ENCODE results near the gene BSN.

BSN gene

DNA sequence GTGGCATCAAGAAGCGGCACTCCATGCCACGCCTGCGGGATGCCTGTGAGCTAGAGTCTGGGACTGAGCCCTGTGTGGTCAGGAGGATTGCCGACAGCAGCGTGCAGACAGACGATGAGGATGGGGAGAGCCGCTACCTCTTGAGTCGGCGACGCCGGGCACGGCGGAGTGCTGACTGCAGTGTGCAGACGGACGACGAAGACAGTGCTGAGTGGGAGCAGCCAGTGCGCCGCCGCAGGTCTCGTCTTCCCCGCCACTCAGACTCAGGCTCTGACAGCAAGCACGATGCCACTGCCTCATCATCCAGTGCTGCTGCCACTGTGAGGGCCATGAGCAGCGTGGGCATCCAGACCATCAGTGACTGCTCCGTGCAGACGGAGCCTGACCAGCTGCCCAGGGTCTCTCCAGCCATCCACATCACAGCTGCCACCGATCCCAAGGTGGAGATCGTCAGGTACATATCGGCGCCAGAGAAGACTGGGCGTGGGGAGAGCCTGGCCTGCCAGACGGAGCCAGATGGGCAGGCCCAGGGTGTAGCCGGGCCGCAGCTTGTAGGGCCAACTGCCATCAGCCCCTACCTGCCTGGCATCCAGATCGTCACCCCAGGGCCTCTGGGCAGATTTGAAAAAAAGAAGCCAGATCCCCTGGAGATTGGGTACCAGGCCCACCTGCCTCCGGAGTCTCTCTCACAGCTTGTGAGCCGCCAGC, 103.1 kb downstream of the BSN start:
- Mint-ChIP-seq H3K36me3 (ENCODE audit: low read depth) (no peaks in the 10 kb centered on the region), H3K4me3 (no peak overlapping the region), H3K4me1 (ENCODE audit: low read depth) (no peaks in the 10 kb centered on the region), H3K27ac (no peak overlapping the region), H3K9me3 (no peaks in the 10 kb centered on the region), H3K27me3 (ENCODE audit: low read depth) (no peaks in the 10 kb centered on the region)

- no peaks in the 10 kb centered on the region for H3K9me3 Mint-ChIP-seq
- H3K27me3 Mint-ChIP-seq (ENCODE audit: low read depth): no peaks in the 10 kb centered on the region
- H3K4me3 Mint-ChIP-seq: no peak overlapping the region
- no peaks in the 10 kb centered on the region for H3K36me3 Mint-ChIP-seq (ENCODE audit: low read depth)
- no peak overlapping the region for H3K27ac Mint-ChIP-seq
- H3K4me1 Mint-ChIP-seq (ENCODE audit: low read depth): no peaks in the 10 kb centered on the region
Measured at GRCh38 chr3:49658711-49659110, 104.4 kb downstream of the BSN start.

DNA sequence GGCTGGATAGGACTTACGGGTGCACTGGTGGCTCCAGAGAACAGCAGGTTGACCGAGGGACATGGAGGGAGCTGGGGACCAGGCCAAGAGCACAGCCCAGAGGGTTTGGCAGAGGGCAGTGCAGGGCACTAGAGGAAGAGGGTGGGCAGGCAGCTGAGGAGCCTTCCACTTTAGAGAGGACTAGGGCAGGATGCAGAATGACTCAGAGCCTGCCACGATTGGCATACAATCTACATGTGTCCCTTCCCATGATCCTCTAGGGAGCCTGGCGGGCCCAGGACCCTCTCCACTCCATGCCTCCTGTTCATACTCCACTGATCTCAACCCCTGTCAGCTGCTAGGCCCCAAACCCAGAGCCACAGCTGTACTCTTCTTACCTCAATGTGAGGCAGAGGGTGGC, 105.5 kb downstream of the BSN start:
- no peaks in the 10 kb centered on the region for H3K36me3 Mint-ChIP-seq (ENCODE audit: low read depth)
- no peaks in the 10 kb centered on the region for H3K4me1 Mint-ChIP-seq (ENCODE audit: low read depth)
- no peak overlapping the region for H3K4me3 Mint-ChIP-seq
- no peaks in the 10 kb centered on the region for H3K9me3 Mint-ChIP-seq
- H3K27me3 Mint-ChIP-seq (ENCODE audit: low read depth): no peaks in the 10 kb centered on the region
- no peak overlapping the region for H3K27ac Mint-ChIP-seq

DNA sequence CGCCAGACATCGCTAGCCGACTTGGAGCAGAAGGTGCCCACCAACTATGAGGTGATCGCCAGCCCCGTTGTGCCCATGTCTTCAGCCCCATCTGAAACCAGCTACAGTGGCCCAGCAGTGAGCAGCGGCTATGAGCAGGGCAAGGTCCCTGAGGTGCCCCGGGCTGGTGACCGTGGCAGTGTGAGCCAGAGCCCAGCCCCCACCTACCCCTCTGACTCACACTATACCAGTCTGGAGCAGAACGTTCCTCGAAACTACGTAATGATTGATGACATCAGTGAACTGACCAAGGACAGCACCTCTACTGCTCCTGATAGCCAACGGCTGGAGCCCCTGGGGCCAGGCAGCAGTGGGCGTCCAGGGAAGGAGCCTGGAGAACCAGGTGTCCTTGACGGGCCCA, 107.0 kb downstream of the BSN start:
- H3K36me3 Mint-ChIP-seq (ENCODE audit: low read depth): no peaks in the 10 kb centered on the region
- no peaks in the 10 kb centered on the region for H3K27me3 Mint-ChIP-seq (ENCODE audit: low read depth)
- H3K4me3 Mint-ChIP-seq: no peak overlapping the region
- no peaks in the 10 kb centered on the region for H3K9me3 Mint-ChIP-seq
- H3K27ac Mint-ChIP-seq: no peak overlapping the region
- peaks cover 2% of the 10 kb centered on the region for H3K4me1 Mint-ChIP-seq (ENCODE audit: low read depth)

GRCh38 chr3:49662021-49662420, 107.7 kb downstream of the BSN start:
- H3K4me1 Mint-ChIP-seq (ENCODE audit: low read depth): peaks cover 2% of the 10 kb centered on the region
- H3K9me3 Mint-ChIP-seq: no peaks in the 10 kb centered on the region
- H3K4me3 Mint-ChIP-seq: no peak overlapping the region
- H3K36me3 Mint-ChIP-seq (ENCODE audit: low read depth): no peaks in the 10 kb centered on the region
- no peaks in the 10 kb centered on the region for H3K27me3 Mint-ChIP-seq (ENCODE audit: low read depth)
- no peak overlapping the region for H3K27ac Mint-ChIP-seq

- H3K36me3 Mint-ChIP-seq (ENCODE audit: low read depth): no peaks in the 10 kb centered on the region
- no peaks in the 10 kb centered on the region for H3K27me3 Mint-ChIP-seq (ENCODE audit: low read depth)
- no peaks in the 10 kb centered on the region for H3K9me3 Mint-ChIP-seq
- H3K27ac Mint-ChIP-seq: no peak overlapping the region
- H3K4me3 Mint-ChIP-seq: no peak overlapping the region
- H3K4me1 Mint-ChIP-seq (ENCODE audit: low read depth): peaks cover 2% of the 10 kb centered on the region
Measured at GRCh38 chr3:49662720-49663413, 108.6 kb downstream of the BSN start.

DNA sequence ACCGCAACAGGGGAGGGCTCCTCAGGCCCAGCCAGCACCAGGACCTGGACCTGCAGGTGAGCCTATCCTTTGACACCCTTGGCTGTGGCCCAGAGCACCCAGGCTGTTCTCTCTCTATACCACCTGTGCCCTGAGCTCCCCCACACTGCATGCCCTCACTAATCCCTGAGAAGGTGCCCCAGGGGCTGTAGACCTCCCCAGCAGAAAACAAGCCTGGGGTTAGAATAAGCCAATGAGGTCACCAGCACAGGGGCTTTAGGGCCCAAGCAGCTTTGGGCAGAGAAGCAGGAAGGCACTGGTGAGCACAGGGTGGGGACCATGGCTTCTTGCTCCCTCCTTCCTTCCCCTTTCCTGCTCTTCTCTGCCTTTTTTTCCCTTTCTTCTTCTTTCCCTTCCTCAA, 109.6 kb downstream of the BSN start:
- Mint-ChIP-seq H3K9me3 (no peaks in the 10 kb centered on the region), H3K27me3 (ENCODE audit: low read depth) (no peaks in the 10 kb centered on the region), H3K4me3 (no peak overlapping the region), H3K27ac (no peak overlapping the region), H3K4me1 (ENCODE audit: low read depth) (peaks cover 2% of the 10 kb centered on the region), H3K36me3 (ENCODE audit: low read depth) (no peaks in the 10 kb centered on the region)

GRCh38 chr3:49664300-49664699, 110.0 kb downstream of the BSN start:
- Mint-ChIP-seq H3K36me3 (ENCODE audit: low read depth) (no peaks in the 10 kb centered on the region), H3K4me3 (no peak overlapping the region), H3K4me1 (ENCODE audit: low read depth) (peaks cover 2% of the 10 kb centered on the region)

DNA sequence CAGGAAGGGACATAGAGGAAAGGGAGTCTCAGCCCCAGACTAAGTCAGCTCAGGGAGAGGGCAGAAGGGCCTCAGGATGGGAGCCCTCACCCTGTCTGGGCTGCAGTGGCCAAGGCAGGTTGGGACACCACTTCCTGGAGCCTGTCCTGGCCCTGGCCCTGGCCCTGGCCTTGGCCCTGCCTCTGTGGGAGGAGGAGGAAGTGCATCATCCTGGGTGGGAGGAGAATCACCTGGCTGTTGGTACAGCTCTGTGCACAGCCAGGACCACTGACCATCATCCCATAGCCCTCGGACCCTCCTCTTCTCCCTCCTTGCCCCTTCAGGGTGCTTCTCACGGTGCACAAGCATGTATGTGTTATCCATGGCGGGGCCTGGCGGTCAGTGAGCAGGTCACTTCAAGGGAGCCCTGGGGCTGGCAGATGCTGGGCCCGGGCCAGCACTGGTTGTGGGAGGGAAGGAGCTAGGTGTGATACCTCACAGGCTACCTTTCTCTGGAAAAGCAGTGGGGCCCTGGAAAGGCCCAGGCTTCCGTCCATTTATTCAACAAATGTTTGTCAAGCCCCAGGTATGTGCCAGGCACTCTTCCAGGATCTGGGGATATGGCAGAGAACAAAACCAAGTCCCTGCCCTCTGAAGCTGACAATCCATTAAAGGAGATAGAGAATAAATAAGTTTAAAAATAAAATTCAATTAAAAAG, 111.7 kb downstream of the BSN start:
- no peak overlapping the region for H3K27ac Mint-ChIP-seq
- peaks cover 2% of the 10 kb centered on the region for H3K4me1 Mint-ChIP-seq (ENCODE audit: low read depth)
- H3K36me3 Mint-ChIP-seq (ENCODE audit: low read depth): no peaks in the 10 kb centered on the region
- no peaks in the 10 kb centered on the region for H3K27me3 Mint-ChIP-seq (ENCODE audit: low read depth)
- no peaks in the 10 kb centered on the region for H3K9me3 Mint-ChIP-seq
- no peak overlapping the region for H3K4me3 Mint-ChIP-seq

More at GRCh38 chr3:49664300-49664699, 110.0 kb downstream of the BSN start:
- H3K27ac Mint-ChIP-seq: no peak overlapping the region
- H3K9me3 Mint-ChIP-seq: no peaks in the 10 kb centered on the region
- no peaks in the 10 kb centered on the region for H3K27me3 Mint-ChIP-seq (ENCODE audit: low read depth)

DNA sequence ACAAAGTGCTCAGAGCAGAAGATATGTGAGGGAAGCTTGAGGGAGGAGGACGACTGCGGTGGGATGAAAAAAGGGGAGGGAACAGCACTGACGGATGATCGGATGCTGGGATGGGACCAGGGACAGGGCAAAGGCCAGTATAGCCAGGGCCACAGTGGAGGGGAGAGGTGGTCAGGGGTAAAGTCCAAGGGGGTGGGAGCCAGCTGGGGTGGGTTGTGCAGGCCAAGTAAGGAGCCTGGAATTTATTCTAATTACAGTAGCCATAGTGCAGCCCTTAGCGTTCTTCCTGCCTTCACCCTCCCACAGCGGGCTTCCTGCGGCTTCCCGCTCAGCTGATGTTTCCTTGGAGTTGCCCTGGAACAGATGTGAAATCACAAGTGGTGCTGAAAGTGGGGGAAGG, 112.3 kb downstream of the BSN start:
- Mint-ChIP-seq H3K27ac (no peak overlapping the region), H3K4me3 (no peak overlapping the region), H3K4me1 (ENCODE audit: low read depth) (peaks cover 4% of the 10 kb centered on the region), H3K9me3 (no peaks in the 10 kb centered on the region), H3K27me3 (ENCODE audit: low read depth) (no peaks in the 10 kb centered on the region), H3K36me3 (ENCODE audit: low read depth) (no peaks in the 10 kb centered on the region)

DNA sequence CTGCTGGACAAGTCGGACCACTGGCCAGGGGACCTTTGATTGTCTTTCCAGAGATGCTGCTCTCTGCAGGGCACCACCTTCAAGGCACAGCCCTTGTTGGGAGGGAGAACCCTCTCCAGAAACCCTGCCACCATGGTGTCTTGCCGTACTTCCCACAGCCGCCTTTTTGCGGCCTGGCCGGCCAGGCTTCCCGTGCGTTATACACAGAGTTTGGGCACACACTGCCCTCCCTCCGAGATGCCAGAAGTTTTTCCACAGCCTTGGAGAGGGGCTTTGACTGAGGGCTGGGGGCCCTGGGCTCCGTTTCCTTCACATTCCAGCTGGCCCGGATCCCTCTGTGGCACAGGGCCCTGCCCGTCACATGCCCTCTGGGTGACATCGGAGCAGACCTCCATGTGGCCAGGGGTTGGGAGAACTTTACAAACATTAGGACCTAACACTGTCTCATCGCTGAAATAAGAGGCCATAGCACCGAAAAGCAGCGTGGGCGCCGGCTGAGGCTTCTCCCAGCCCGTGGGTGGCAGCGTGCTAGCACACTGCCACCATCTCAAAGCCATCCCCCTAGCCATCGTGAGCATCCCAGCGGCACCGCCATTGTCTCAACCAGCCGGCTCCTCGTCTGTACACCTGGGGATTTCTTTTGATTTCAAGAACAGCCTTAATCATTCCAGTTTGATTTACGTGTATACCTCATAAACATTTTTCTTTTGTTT, 113.6 kb downstream of the BSN start:
- Mint-ChIP-seq H3K27ac (no peak overlapping the region), H3K27me3 (ENCODE audit: low read depth) (no peaks in the 10 kb centered on the region), H3K4me1 (ENCODE audit: low read depth) (peaks cover 9% of the 10 kb centered on the region), H3K4me3 (no peak overlapping the region), H3K36me3 (ENCODE audit: low read depth) (no peaks in the 10 kb centered on the region), H3K9me3 (no peaks in the 10 kb centered on the region)

DNA sequence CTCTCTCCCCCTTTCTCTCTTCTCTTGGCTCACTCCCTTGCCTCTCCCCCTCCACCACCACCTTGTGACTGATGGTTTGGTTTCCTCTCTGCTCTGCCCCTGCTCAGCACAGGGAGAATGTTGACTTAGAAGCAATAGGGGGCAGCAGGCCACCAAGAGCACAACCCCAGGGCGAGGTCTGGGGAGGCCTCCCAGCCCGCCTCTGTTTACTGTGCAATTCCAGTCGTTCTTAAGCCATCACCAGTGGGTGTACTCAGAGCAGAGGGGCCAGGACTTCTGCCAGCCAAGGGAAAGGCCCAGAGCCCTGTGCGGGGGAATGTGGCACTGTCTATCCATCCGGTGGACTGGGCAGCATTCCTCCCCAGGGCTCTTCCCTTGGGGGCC, 114.1 kb downstream of the BSN start:
- H3K36me3 Mint-ChIP-seq (ENCODE audit: low read depth): no peaks in the 10 kb centered on the region
- peaks cover 12% of the 10 kb centered on the region for H3K4me1 Mint-ChIP-seq (ENCODE audit: low read depth)
- no peaks in the 10 kb centered on the region for H3K9me3 Mint-ChIP-seq
- no peak overlapping the region for H3K4me3 Mint-ChIP-seq
- H3K27me3 Mint-ChIP-seq (ENCODE audit: low read depth): no peaks in the 10 kb centered on the region
- H3K27ac Mint-ChIP-seq: no peak overlapping the region

- H3K27me3 Mint-ChIP-seq (ENCODE audit: low read depth): no peaks in the 10 kb centered on the region
- H3K9me3 Mint-ChIP-seq: no peaks in the 10 kb centered on the region
- no peak overlapping the region for H3K4me3 Mint-ChIP-seq
- no peaks in the 10 kb centered on the region for H3K36me3 Mint-ChIP-seq (ENCODE audit: low read depth)
- H3K27ac Mint-ChIP-seq: no peak overlapping the region
- peaks cover 16% of the 10 kb centered on the region for H3K4me1 Mint-ChIP-seq (ENCODE audit: low read depth)
Measured at GRCh38 chr3:49668861-49669260, 114.6 kb downstream of the BSN start.

DNA sequence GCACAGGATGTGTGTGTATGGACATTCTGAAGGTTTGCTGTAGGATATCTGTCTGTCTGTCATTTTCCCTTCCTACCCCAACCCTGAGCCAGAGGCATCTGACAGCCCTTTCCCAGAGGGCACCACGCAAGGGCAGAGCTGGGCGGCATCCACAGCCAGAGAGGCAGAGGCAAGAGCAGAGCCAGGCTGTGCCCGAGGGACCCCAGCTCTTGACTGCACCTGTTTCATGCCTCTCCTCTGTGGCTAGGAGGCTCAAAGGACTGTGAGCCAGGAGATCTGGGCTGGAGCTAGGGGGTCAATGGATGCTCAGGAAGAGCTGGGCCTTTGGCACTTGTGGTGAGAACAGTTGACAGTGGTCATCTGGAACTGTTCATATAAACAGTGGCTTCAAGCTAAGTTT, 115.1 kb downstream of the BSN start:
- H3K9me3 Mint-ChIP-seq: no peaks in the 10 kb centered on the region
- no peaks in the 10 kb centered on the region for H3K27me3 Mint-ChIP-seq (ENCODE audit: low read depth)
- H3K4me3 Mint-ChIP-seq: no peak overlapping the region
- H3K27ac Mint-ChIP-seq: no peak overlapping the region
- peaks cover 16% of the 10 kb centered on the region for H3K4me1 Mint-ChIP-seq (ENCODE audit: low read depth)
- H3K36me3 Mint-ChIP-seq (ENCODE audit: low read depth): no peaks in the 10 kb centered on the region

GRCh38 chr3:49670940-49671290, 116.6 kb downstream of the BSN start:
- no peaks in the 10 kb centered on the region for H3K36me3 Mint-ChIP-seq (ENCODE audit: low read depth)
- peaks cover 17% of the 10 kb centered on the region for H3K4me1 Mint-ChIP-seq (ENCODE audit: low read depth)
- H3K27me3 Mint-ChIP-seq (ENCODE audit: low read depth): no peaks in the 10 kb centered on the region
- H3K4me3 Mint-ChIP-seq: no peak overlapping the region
- H3K9me3 Mint-ChIP-seq: no peaks in the 10 kb centered on the region
- H3K27ac Mint-ChIP-seq: no peak overlapping the region
